IMR-90 (cell line): ENCODE results near the gene EGFR. TPM values are rescaled to one million over a fixed set of nuclear protein-coding genes. Genes with fewer than 3 reads are reported as not detected.
A peak's percentile ranks its signal among the peaks of the same experiment; 100 is the strongest.

Source experiments
- ATAC-seq: fragments of 200-7000 bp; cut with Tn5 transposase; 2 replicates; pipeline ENCODE4 v1.9.1; 2020; ENCODE audit warnings: low read depth, mild to moderate bottlenecking, moderate library complexity
- BruUV-seq: library from RNA; stranded (reverse); fragments of 400-500 nt; replicated peaks from 2 replicates; lab custom pipeline; 2021; lab: Mats Ljungman, UMichigan
- CTCF ChIA-PET: fragments of 300-600 bp; formaldehyde crosslinking; extraction: SDS; loops from one replicate; lab custom pipeline; 2021; ENCODE audit warnings: antibody characterized with exemption; lab: Yijun Ruan, JAX
- POLR2A ChIA-PET: fragments of 300-600 bp; sonication (Branson Sonifier 250); formaldehyde crosslinking; loops from one replicate; lab custom pipeline; 2022; ENCODE audit warnings: antibody characterized with exemption; ENCODE audit not compliant: unreplicated experiment; lab: Charles Lee
- DNase-seq: peaks from one replicate; pipeline ENCODE4 v3.0.0; 2013
- H2AFZ ChIP-seq: replicated peaks from 2 replicates; pipeline ENCODE3; 2013; ENCODE audit warnings: low read length, mild to moderate bottlenecking; ENCODE audit not compliant: poor library complexity
- H2AK5ac ChIP-seq: 2 replicates; pipeline ENCODE4 v1.6.1; 2013; ENCODE audit warnings: low read depth, low read length, inconsistent platforms
- H2AK9ac ChIP-seq: replicated peaks from 2 replicates; pipeline ENCODE3; 2013; ENCODE audit warnings: mild to moderate bottlenecking, low read depth, low read length, moderate library complexity; ENCODE audit not compliant: poor library complexity
- H2BK120ac ChIP-seq: 2 replicates; pipeline ENCODE4 v1.6.1; 2013; ENCODE audit warnings: low read depth, low read length, inconsistent platforms
- H2BK15ac ChIP-seq: 3 replicates; pipeline ENCODE4 v1.6.1; 2013; ENCODE audit warnings: low read depth, low read length, inconsistent platforms
- H2BK20ac ChIP-seq: 2 replicates; pipeline ENCODE4 v1.6.1; 2013; ENCODE audit warnings: low read depth, mild to moderate bottlenecking, inconsistent platforms, low read length, moderate library complexity
- H2BK5ac ChIP-seq: 2 replicates; pipeline ENCODE4 v1.6.1; 2013; ENCODE audit warnings: mild to moderate bottlenecking, low read depth, low read length, inconsistent platforms; ENCODE audit not compliant: poor library complexity, severe bottlenecking
- H3K14ac ChIP-seq: replicated peaks from 2 replicates; pipeline ENCODE4 v1.6.1; 2013; ENCODE audit warnings: low read depth, low read length, inconsistent platforms
- H3K18ac ChIP-seq: 2 replicates; pipeline ENCODE4 v1.6.1; 2013; ENCODE audit warnings: low read depth, low read length, control low read depth
- H3K23ac ChIP-seq: 2 replicates; pipeline ENCODE4 v1.6.1; 2013; ENCODE audit warnings: low read depth, low read length, inconsistent platforms
- H3K27ac ChIP-seq: 2 replicates; pipeline ENCODE4 v1.5.1; 2013; ENCODE audit warnings: mild to moderate bottlenecking, control low read depth, low read length; ENCODE audit not compliant: insufficient read depth
- H3K27me3 ChIP-seq: 2 replicates; pipeline ENCODE4 v1.6.1; 2013; ENCODE audit warnings: low read length; ENCODE audit not compliant: control insufficient read depth, insufficient read depth
- H3K36me3 ChIP-seq: 2 replicates; pipeline ENCODE4 v1.6.1; 2013; ENCODE audit warnings: low read length, mixed read lengths; ENCODE audit not compliant: control insufficient read depth, insufficient read depth
- H3K4ac ChIP-seq: 2 replicates; pipeline ENCODE4 v1.6.1; 2013; ENCODE audit warnings: low read depth, low read length, inconsistent platforms
- H3K4me1 ChIP-seq: 2 replicates; pipeline ENCODE4 v1.6.1; 2013; ENCODE audit warnings: low read length, mixed read lengths; ENCODE audit not compliant: control insufficient read depth, insufficient read depth
- H3K4me2 ChIP-seq: 2 replicates; pipeline ENCODE4 v1.6.1; 2013; ENCODE audit warnings: low read depth, mild to moderate bottlenecking, control low read depth, low read length, moderate library complexity
- H3K4me3 ChIP-seq: 2 replicates; pipeline ENCODE4 v1.5.1; 2013; ENCODE audit warnings: low read depth, mild to moderate bottlenecking, control low read depth, low read length, moderate library complexity; ENCODE audit not compliant: insufficient read depth
- H3K56ac ChIP-seq: 2 replicates; pipeline ENCODE4 v1.6.1; 2013; ENCODE audit warnings: low read length, inconsistent platforms; ENCODE audit not compliant: insufficient read depth; ENCODE audit errors: extremely low read depth
- H3K79me1 ChIP-seq, 2 experiments: 2 replicates each; pipeline ENCODE4 v1.6.1; 2013; ENCODE audit warnings: low read length in 2 of 2, inconsistent platforms in 1 of 2, low read depth in 1 of 2
- H3K9ac ChIP-seq: 2 replicates; pipeline ENCODE4 v1.6.1; 2013; ENCODE audit warnings: low read depth, low read length, control low read depth
- H3K9me1 ChIP-seq: 2 replicates; pipeline ENCODE4 v1.6.1; 2013; ENCODE audit warnings: low read length, inconsistent platforms; ENCODE audit not compliant: insufficient read depth
- H3K9me3 ChIP-seq: 2 replicates; pipeline ENCODE4 v1.6.1; 2013; ENCODE audit warnings: low read length; ENCODE audit not compliant: control insufficient read depth, insufficient read depth
- H4K20me1 ChIP-seq: 2 replicates; pipeline ENCODE4 v1.6.1; 2013; ENCODE audit warnings: low read length, inconsistent platforms; ENCODE audit not compliant: insufficient read depth
- H4K5ac ChIP-seq: 2 replicates; pipeline ENCODE4 v1.6.1; 2013; ENCODE audit warnings: mild to moderate bottlenecking, low read depth, low read length, control low read depth
- H4K8ac ChIP-seq, 2 experiments: 2 replicates each; pipeline ENCODE4 v1.6.1; 2013; ENCODE audit warnings: low read depth in 2 of 2, low read length in 2 of 2, control low read depth in 1 of 2, inconsistent platforms in 1 of 2
- H4K91ac ChIP-seq: 2 replicates; pipeline ENCODE4 v1.6.1; 2013; ENCODE audit warnings: low read depth, low read length, inconsistent platforms; ENCODE audit not compliant: insufficient read depth
- BHLHE40 ChIP-seq: fragments of 150-350 bp; IDR thresholded peaks from 2 replicates; pipeline ENCODE4 v1.6.1; 2016; ENCODE audit warnings: mild to moderate bottlenecking, low read depth, low read length
- CEBPB ChIP-seq: IDR thresholded peaks from 2 replicates; pipeline ENCODE4 v1.6.1; 2012; ENCODE audit warnings: low read depth, low read length, improper control_type of control experiment
- CHD1 ChIP-seq: IDR thresholded peaks from 2 replicates; pipeline ENCODE4 v1.6.1; 2012; ENCODE audit warnings: low read depth, low read length, improper control_type of control experiment
- FOS ChIP-seq: fragments of 150-350 bp; IDR thresholded peaks from 2 replicates; pipeline ENCODE4 v1.6.1; 2016; ENCODE audit warnings: low read depth, low read length
- MAFK ChIP-seq: IDR thresholded peaks from 2 replicates; pipeline ENCODE4 v1.6.1; 2012; ENCODE audit warnings: low read depth, low read length, improper control_type of control experiment
- MAZ ChIP-seq: IDR thresholded peaks from 2 replicates; pipeline ENCODE4 v1.6.1; 2012; ENCODE audit warnings: low read depth, mild to moderate bottlenecking, low read length, improper control_type of control experiment, moderate library complexity, borderline replicate concordance
- MXI1 ChIP-seq: IDR thresholded peaks from 2 replicates; pipeline ENCODE4 v1.6.1; 2012; ENCODE audit warnings: low read depth, mild to moderate bottlenecking, low read length, moderate library complexity, borderline replicate concordance
- NFE2L2 ChIP-seq: fragments of 150-350 bp; IDR thresholded peaks from 2 replicates; pipeline ENCODE4 v1.6.1; 2016; ENCODE audit warnings: low read depth, mild to moderate bottlenecking, low read length
- POLR2A ChIP-seq: IDR thresholded peaks from 2 replicates; pipeline ENCODE4 v1.6.1; 2012; ENCODE audit warnings: mild to moderate bottlenecking, low read depth, low read length
- RAD21 ChIP-seq: IDR thresholded peaks from 2 replicates; pipeline ENCODE4 v1.6.1; 2012; ENCODE audit warnings: low read length, improper control_type of control experiment
- RCOR1 ChIP-seq: IDR thresholded peaks from 2 replicates; pipeline ENCODE4 v1.6.1; 2012; ENCODE audit warnings: mild to moderate bottlenecking, low read length, improper control_type of control experiment; ENCODE audit not compliant: insufficient replicate concordance
- RFX5 ChIP-seq: IDR thresholded peaks from 2 replicates; pipeline ENCODE4 v1.8.0; 2012; ENCODE audit warnings: low read depth, mild to moderate bottlenecking, low read length, moderate library complexity
- SMC3 ChIP-seq: fragments of 150-350 bp; IDR thresholded peaks from 2 replicates; pipeline ENCODE4 v1.6.1; 2016; ENCODE audit warnings: low read depth, mild to moderate bottlenecking, antibody characterized with exemption, low read length, moderate library complexity
- WGBS, 2 experiments: methylation state at CpG; one replicate each; pipeline versions ENCODE4 v1.1.5 to v1.1.7; 2013; ENCODE audit warnings: missing lambda C conversion rate in 2 of 2; ENCODE audit not compliant: insufficient read length in 1 of 2; ENCODE audit errors: extremely low coverage in 2 of 2; 5-methylcytosine and 5-hydroxymethylcytosine counted together
- dilution Hi-C: fragments of 300-500 bp; cut with HindIII; formaldehyde crosslinking; loops from one replicate; pipeline ENCODE4 v1.14.3; 2018; ENCODE audit warnings: low sequenced_read_pairs; ENCODE audit not compliant: unreplicated experiment
- in situ Hi-C: fragments of 300-500 bp; cut with MboI; formaldehyde crosslinking; loops from 3 replicates; pipeline ENCODE4 v1.14.3; 2019; ENCODE audit warnings: low sequenced_read_pairs, inconsistent platforms, mixed read lengths
- intact Hi-C: fragments of 100-400 bp; cut with micrococcal nuclease; formaldehyde crosslinking; loops from 2 replicates; pipeline ENCODE4 v1.10.0; 2022
- polyA plus RNA-seq, 3 experiments: library from polyadenylated mRNA; depleted of rRNA; stranded (reverse); fragments of >200 nt; gene quantifications; 2 replicates each; pipeline ENCODE4 v1.2.3, GENCODE V29; 2012; ENCODE audit warnings: low replicate concordance in 1 of 3
- total RNA-seq: library from RNA; depleted of rRNA; stranded (reverse); fragments of >200 nt; gene quantifications from 2 replicates; pipeline ENCODE4 v1.2.3, GENCODE V29; 2012
- TF ChIP-seq, protein P1 (sequence below): conservative IDR thresholded peaks from 2 replicates; pipeline ENCODE4 v1.5.1; 2012; ENCODE audit warnings: mild to moderate bottlenecking, low read depth, low read length, improper control_type of control experiment
- TF ChIP-seq, protein P2 (sequence below): fragments of 150-350 bp; IDR thresholded peaks from 2 replicates; pipeline ENCODE4 v1.6.1; 2016; ENCODE audit warnings: low read depth, mild to moderate bottlenecking, low read length, moderate library complexity, borderline replicate concordance
- TF ChIP-seq, protein P3 (sequence below): fragments of 150-350 bp; IDR thresholded peaks from 2 replicates; pipeline ENCODE4 v1.6.1; 2017; ENCODE audit warnings: mild to moderate bottlenecking, antibody characterized with exemption, low read length, low read depth

The EGFR gene
- total and polyA plus RNA-seq, 2 of the 4 experiments (the other 2 are of a cell fraction): 36.9 to 60.4 TPM

DNA sequence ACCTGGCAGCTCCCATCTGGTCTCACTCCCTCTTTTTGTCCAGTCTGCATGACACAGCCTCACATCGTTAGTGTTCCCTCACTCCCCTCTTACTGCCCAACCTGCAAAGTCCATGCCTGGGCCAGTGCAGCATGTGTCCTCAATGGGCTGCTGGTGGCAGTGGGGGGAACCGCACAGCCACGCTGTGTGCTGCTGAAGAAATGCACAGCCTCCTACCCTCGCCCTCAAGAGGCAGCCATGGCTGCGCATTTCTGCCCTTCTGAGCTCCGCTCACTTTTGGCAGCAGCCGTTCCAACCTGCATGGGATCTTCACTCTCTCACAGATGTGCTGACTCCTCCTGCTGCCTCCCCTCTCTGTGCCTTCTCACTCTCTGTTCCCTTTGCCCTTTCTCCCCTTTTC, 103.4 kb downstream of the EGFR start:
- no peak for ATAC-seq
- H3K4me1 ChIP-seq: peaks cover 41% of the 10 kb centered on the region

More for the DNA sequence above, 103.4 kb downstream of the EGFR start:
- Histone ChIP-seq H2BK20ac (no peak overlapping the region), H4K20me1 (peaks cover 7% of the 10 kb centered on the region; the same call in 1 of the 2 replicates), H2AK9ac (no peak overlapping the region), H2BK120ac (peak overlapping the region; percentile 35; the same call in 1 of the 2 replicates), H3K4me2 (no peak overlapping the region), H4K5ac (peak overlapping the region; percentile 62), H3K4ac (peak overlapping the region; percentile 44), H3K14ac (peak overlapping the region; percentile 46), H2BK15ac (no peak overlapping the region), H3K18ac (peak overlapping the region; percentile 87), H3K9ac (no peak overlapping the region), H2BK5ac (no peak overlapping the region), H2AK5ac (peak overlapping the region; percentile 59), H3K27me3 (no peaks in the 10 kb centered on the region), H3K9me3 (no peaks in the 10 kb centered on the region), H4K91ac (peak overlapping the region; percentile 45; the same call in 1 of the 2 replicates), H3K56ac (no peak overlapping the region), H4K8ac (peak overlapping the region; percentile 30 to 51; a peak in 3 of 4 replicates), H3K79me1 (peaks cover 45 to 90% of the 10 kb centered on the region in 2 experiments), H3K9me1 (peaks cover 35% of the 10 kb centered on the region), H2AFZ (no peak overlapping the region), H3K36me3 (peaks cover 7% of the 10 kb centered on the region), H3K23ac (peak overlapping the region; percentile 64; the same call in 1 of the 2 replicates), H3K27ac (peak overlapping the region; percentile 22; the same call in 1 of the 2 replicates), H3K4me3 (no peak overlapping the region)
- intact Hi-C loops (no loop called here), dilution Hi-C loops (no loop called here), in situ Hi-C loops (no loop called here)
- no peak for TF ChIP-seq CHD1
- no peak for TF ChIP-seq NFE2L2
- TF ChIP-seq RFX5: no peak
- TF ChIP-seq, protein P1, sequence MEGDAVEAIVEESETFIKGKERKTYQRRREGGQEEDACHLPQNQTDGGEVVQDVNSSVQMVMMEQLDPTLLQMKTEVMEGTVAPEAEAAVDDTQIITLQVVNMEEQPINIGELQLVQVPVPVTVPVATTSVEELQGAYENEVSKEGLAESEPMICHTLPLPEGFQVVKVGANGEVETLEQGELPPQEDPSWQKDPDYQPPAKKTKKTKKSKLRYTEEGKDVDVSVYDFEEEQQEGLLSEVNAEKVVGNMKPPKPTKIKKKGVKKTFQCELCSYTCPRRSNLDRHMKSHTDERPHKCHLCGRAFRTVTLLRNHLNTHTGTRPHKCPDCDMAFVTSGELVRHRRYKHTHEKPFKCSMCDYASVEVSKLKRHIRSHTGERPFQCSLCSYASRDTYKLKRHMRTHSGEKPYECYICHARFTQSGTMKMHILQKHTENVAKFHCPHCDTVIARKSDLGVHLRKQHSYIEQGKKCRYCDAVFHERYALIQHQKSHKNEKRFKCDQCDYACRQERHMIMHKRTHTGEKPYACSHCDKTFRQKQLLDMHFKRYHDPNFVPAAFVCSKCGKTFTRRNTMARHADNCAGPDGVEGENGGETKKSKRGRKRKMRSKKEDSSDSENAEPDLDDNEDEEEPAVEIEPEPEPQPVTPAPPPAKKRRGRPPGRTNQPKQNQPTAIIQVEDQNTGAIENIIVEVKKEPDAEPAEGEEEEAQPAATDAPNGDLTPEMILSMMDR: no peak
- TF ChIP-seq BHLHE40: no peak
- no peak for TF ChIP-seq CEBPB
- TF ChIP-seq FOS: no peak
- TF ChIP-seq, protein P2, sequence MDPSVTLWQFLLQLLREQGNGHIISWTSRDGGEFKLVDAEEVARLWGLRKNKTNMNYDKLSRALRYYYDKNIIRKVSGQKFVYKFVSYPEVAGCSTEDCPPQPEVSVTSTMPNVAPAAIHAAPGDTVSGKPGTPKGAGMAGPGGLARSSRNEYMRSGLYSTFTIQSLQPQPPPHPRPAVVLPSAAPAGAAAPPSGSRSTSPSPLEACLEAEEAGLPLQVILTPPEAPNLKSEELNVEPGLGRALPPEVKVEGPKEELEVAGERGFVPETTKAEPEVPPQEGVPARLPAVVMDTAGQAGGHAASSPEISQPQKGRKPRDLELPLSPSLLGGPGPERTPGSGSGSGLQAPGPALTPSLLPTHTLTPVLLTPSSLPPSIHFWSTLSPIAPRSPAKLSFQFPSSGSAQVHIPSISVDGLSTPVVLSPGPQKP: no peak
- no peak for TF ChIP-seq MAFK
- TF ChIP-seq MAZ: no peak
- TF ChIP-seq RCOR1: no peak
- no peak for TF ChIP-seq RAD21
- TF ChIP-seq MXI1: no peak
- no peak for TF ChIP-seq SMC3
- TF ChIP-seq, protein P3, sequence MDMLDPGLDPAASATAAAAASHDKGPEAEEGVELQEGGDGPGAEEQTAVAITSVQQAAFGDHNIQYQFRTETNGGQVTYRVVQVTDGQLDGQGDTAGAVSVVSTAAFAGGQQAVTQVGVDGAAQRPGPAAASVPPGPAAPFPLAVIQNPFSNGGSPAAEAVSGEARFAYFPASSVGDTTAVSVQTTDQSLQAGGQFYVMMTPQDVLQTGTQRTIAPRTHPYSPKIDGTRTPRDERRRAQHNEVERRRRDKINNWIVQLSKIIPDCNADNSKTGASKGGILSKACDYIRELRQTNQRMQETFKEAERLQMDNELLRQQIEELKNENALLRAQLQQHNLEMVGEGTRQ: no peak
- TF ChIP-seq POLR2A: no peak
- ChIA-PET POLR2A (no interaction called here), CTCF (interaction anchor here (0.8 kb wide), 1 partner anchor 133 kb away, joined by 3 read pairs; no protein-coding TSS in a partner anchor)
- WGBS, 2 experiments: 96% methylated on average over 4 of the region's 7 CpGs; no CpG with 5 or more reads in 1 of the 2 experiments
- no TSS peak for BruUV-seq
- no peak for DNase-seq
